GM23338 (cell line): Measurements from ENCODE around the gene SLC35B4.

Experiments
- CREB1 ChIP-seq: fragments of 250-450 bp; sonication (Bioruptor Pico); IDR thresholded peaks from 2 replicates; pipeline ENCODE4 v1.5.0; 2020; ENCODE audit warnings: low read depth, mild to moderate bottlenecking, moderate library complexity
- CTCF ChIP-seq, 2 experiments: fragments of 200-600 bp in 1 of 2; sonication (generic) in 1 of 2; conservative IDR thresholded peaks; 2 replicates each; pipeline versions ENCODE4 v1.5.1 to v1.6.1; 2016 to 2017; ENCODE audit warnings: antibody characterized with exemption in 2 of 2, low read depth in 2 of 2, mild to moderate bottlenecking in 2 of 2, moderate library complexity in 1 of 2
- EZH2 ChIP-seq: fragments of 200-600 bp; sonication (generic); IDR thresholded peaks from one replicate; pipeline ENCODE4 v1.8.0; 2017; ENCODE audit warnings: antibody characterized with exemption, mild to moderate bottlenecking, low read depth; ENCODE audit not compliant: unreplicated experiment
- EZH2phosphoT487 ChIP-seq: fragments of 200-600 bp; sonication (generic); IDR thresholded peaks from one replicate; pipeline ENCODE4 v1.8.1; 2018; ENCODE audit warnings: antibody characterized with exemption; ENCODE audit not compliant: unreplicated experiment
- JUNB ChIP-seq: IDR thresholded peaks from one replicate; pipeline ENCODE4 v1.6.1; 2016; ENCODE audit warnings: antibody characterized with exemption; ENCODE audit not compliant: unreplicated experiment
- NANOG ChIP-seq: IDR thresholded peaks from 2 replicates; pipeline ENCODE4 v1.6.1; 2016; ENCODE audit warnings: antibody characterized with exemption, borderline replicate concordance
- POLR2AphosphoS5 ChIP-seq: IDR thresholded peaks from 2 replicates; pipeline ENCODE4 v1.6.1; 2016; ENCODE audit warnings: antibody characterized with exemption, low read depth
- REST ChIP-seq: IDR thresholded peaks from one replicate; pipeline ENCODE4 v1.6.1; 2018; ENCODE audit warnings: antibody characterized with exemption; ENCODE audit not compliant: unreplicated experiment
- STAT1 ChIP-seq: IDR thresholded peaks from one replicate; pipeline ENCODE4 v1.6.1; 2016; ENCODE audit warnings: antibody characterized with exemption; ENCODE audit not compliant: unreplicated experiment
- ZNF114 ChIP-seq: fragments of 250-450 bp; sonication (Bioruptor Pico); IDR thresholded peaks from 2 replicates; pipeline ENCODE4 v1.5.0; 2020; ENCODE audit warnings: mild to moderate bottlenecking, moderate library complexity
- ZNF331 ChIP-seq: fragments of 250-450 bp; sonication (Bioruptor Pico); IDR thresholded peaks from 2 replicates; pipeline ENCODE4 v1.5.0; 2020; ENCODE audit warnings: low read depth, mild to moderate bottlenecking, moderate library complexity
- ZNF462 ChIP-seq: fragments of 250-450 bp; sonication (Bioruptor Pico); IDR thresholded peaks from 2 replicates; pipeline ENCODE4 v1.5.0; 2020; ENCODE audit warnings: mild to moderate bottlenecking, moderate library complexity
- TF ChIP-seq, protein P1 (sequence below): IDR thresholded peaks from 2 replicates; pipeline ENCODE4 v1.6.1; 2016; ENCODE audit warnings: antibody characterized with exemption

- TF ChIP-seq CTCF (conservative IDR thresholded peaks at IDR 0.05; ENCODE audit: low read depth in 2 of 2) (no peak), EZH2 (no peak), REST (no peak), POLR2AphosphoS5 (no peak), NANOG (no peak), ZNF114 (CRISPR knock-in tag) (no peak), EZH2phosphoT487 (no peak), STAT1 (no peak), ZNF331 (CRISPR knock-in tag) (no peak), JUNB (no peak), CREB1 (CRISPR knock-in tag) (no peak), ZNF462 (no peak)
- TF ChIP-seq, protein P1, sequence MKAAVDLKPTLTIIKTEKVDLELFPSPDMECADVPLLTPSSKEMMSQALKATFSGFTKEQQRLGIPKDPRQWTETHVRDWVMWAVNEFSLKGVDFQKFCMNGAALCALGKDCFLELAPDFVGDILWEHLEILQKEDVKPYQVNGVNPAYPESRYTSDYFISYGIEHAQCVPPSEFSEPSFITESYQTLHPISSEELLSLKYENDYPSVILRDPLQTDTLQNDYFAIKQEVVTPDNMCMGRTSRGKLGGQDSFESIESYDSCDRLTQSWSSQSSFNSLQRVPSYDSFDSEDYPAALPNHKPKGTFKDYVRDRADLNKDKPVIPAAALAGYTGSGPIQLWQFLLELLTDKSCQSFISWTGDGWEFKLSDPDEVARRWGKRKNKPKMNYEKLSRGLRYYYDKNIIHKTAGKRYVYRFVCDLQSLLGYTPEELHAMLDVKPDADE, result no peak
Observed at GRCh38 chr7:134355004-134355525, 38.3 kb upstream of the SLC35B4 start.
